Activated T-cell treated with anti-CD3 and anti-CD28 coated beads, Interleukin-2, amount 50 U/mL, for 48 hours (primary cell): ENCODE data around the gene NAA15.
"Not testable (repeated sequence)": the region's sequence is repeated elsewhere in the genome, so short reads cannot be mapped to it uniquely, and the experiment has no call there.

Experiments
- DNase-seq, 2 experiments: peaks; one replicate each; pipeline ENCODE4 v3.0.0-alpha.2; 2020

The NAA15 gene

GRCh38 chr4:139299536-139299935 lies 1.8 kb upstream of the NAA15 start:
- DNase-seq = no peak

- DNase-seq = no peak
Measured at GRCh38 chr4:139300431-139301112, 733 bp upstream of the NAA15 start.

- DNase-seq = peak; percentile 76 to 78
Measured at GRCh38 chr4:139301821-139302611, 711 bp downstream of the NAA15 start, which contains the start of gene NDUFC1. Gene NDUFC1, minus strand, starts transcription at chr4:139302477. Its CDS starts 6,679 bp downstream, at chr4:139295798.

- no peak for DNase-seq
Measured at GRCh38 chr4:139304920-139305319, 3.6 kb downstream of the NAA15 start.

- DNase-seq = no peak
Measured at GRCh38 chr4:139311909-139312308, 10.6 kb downstream of the NAA15 start.

- DNase-seq = no peak
Measured at GRCh38 chr4:139312552-139313332, 11.4 kb downstream of the NAA15 start.

GRCh38 chr4:139313414-139313813 lies 12.1 kb downstream of the NAA15 start:
- not testable (repeated sequence) for DNase-seq

GRCh38 chr4:139314047-139314800 lies 12.9 kb downstream of the NAA15 start:
- no peak for DNase-seq

GRCh38 chr4:139315221-139315675 lies 13.9 kb downstream of the NAA15 start:
- no peak for DNase-seq

GRCh38 chr4:139316733-139317132 lies 15.4 kb downstream of the NAA15 start:
- DNase-seq = no peak

- no peak for DNase-seq
Measured at GRCh38 chr4:139317635-139318034, 16.3 kb downstream of the NAA15 start.

- DNase-seq = no peak
Measured at GRCh38 chr4:139319571-139319970, 18.3 kb downstream of the NAA15 start.

GRCh38 chr4:139322070-139322469 lies 20.8 kb downstream of the NAA15 start:
- DNase-seq = not testable (repeated sequence)

- DNase-seq = not testable (repeated sequence)
Measured at GRCh38 chr4:139322541-139322940, 21.2 kb downstream of the NAA15 start.

GRCh38 chr4:139324620-139325019 lies 23.3 kb downstream of the NAA15 start:
- DNase-seq = no peak

GRCh38 chr4:139329665-139330200 lies 28.4 kb downstream of the NAA15 start:
- no peak for DNase-seq

- DNase-seq = no peak
Measured at GRCh38 chr4:139330283-139330682, 29.0 kb downstream of the NAA15 start.

GRCh38 chr4:139331185-139331584 lies 29.9 kb downstream of the NAA15 start:
- no peak for DNase-seq

- DNase-seq = no peak
Measured at GRCh38 chr4:139333046-139333445, 31.7 kb downstream of the NAA15 start.

- no peak for DNase-seq
Measured at GRCh38 chr4:139337612-139338011, 36.3 kb downstream of the NAA15 start.

- no peak for DNase-seq
Measured at GRCh38 chr4:139361301-139361700, 60.0 kb downstream of the NAA15 start.

GRCh38 chr4:139367421-139368090 lies 66.3 kb downstream of the NAA15 start:
- DNase-seq = no peak
